ENCODE data around the gene WDR73. TPM values are rescaled to one million over a fixed set of nuclear protein-coding genes. Genes with fewer than 3 reads are reported as not detected.

WDR73 gene
- polyA plus RNA-seq, 1 donor: 55.3 TPM

Other genes starting within 250 kb of the WDR73 start
- gene ZSCAN2, start 53.3 kb downstream of the WDR73 start, polyA plus RNA-seq (ENCODE audit: insufficient read length): 30.7 TPM
- gene NMB, start 3.9 kb upstream of the WDR73 start, polyA plus RNA-seq (ENCODE audit: insufficient read length): 4.2 TPM
- gene SEC11A, start 61.9 kb upstream of the WDR73 start, polyA plus RNA-seq (ENCODE audit: insufficient read length): 272 TPM
- 32.2 TPM for gene ZNF592, start 94.3 kb upstream of the WDR73 start, polyA plus RNA-seq (ENCODE audit: insufficient read length)
- gene ALPK3, start 163.1 kb upstream of the WDR73 start, polyA plus RNA-seq (ENCODE audit: insufficient read length): 20.7 TPM
- gene SLC28A1, start 230.4 kb upstream of the WDR73 start, polyA plus RNA-seq (ENCODE audit: insufficient read length): 7.5 TPM

Data from left kidney (tissue), 1 donor.